ENCODE data around the gene PRM2. TPM values are rescaled to one million over a fixed set of nuclear protein-coding genes. Genes with fewer than 3 reads are reported as not detected.

PRM2 gene
- total and polyA plus RNA-seq, 2 of the 8 experiments (the other 6 are each of a cell fraction or from before 2014, with no cell fraction given) = not detected

DNA sequence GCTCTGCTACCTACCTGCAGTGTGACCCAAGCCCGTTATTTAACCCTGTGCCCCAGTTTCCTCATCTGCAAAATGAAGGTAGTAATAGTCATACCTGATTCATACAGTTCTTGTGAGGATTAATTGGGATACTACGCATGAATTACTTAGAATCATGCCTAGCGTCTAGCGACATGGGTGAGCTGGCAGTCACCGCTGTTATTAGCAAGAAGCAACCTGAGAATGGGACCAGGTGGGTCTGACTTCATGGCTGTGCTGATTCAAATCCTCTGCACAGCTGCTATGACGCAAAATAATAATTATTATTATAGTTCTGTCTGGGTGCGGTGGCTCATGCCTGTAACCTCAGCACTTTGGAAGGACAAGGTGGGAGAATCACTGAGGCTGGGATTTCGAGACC, 28.1 kb downstream of the PRM2 start:
- Histone ChIP-seq H3K4me1 (replicated peaks in 1 of 4; ENCODE audit: control insufficient read depth in 3 of 4, insufficient read depth in 4 of 4, low read length in 3 of 4) (peaks cover 0 to 2% (median under 1%) of the 10 kb centered on the region in 4 experiments; a peak in 3 of 7 replicates), H3K4ac (replicated peaks; ENCODE audit: insufficient read length, low read depth, low read length) (no peak overlapping the region), H3K18ac (ENCODE audit: extremely low read depth, low read length) (no peak overlapping the region), H3K27me3 (replicated peaks in 1 of 4; ENCODE audit: control insufficient read depth in 3 of 4, extremely low read depth in 1 of 4, insufficient read depth in 3 of 4, low read length in 3 of 4) (no peaks in the 10 kb centered on the region), H3K4me3 (ENCODE audit: extremely low read depth in 1 of 4, insufficient read depth in 2 of 4, low read depth in 3 of 4, low read length in 4 of 4) (no peak overlapping the region), H2BK5ac (ENCODE audit: low read depth, low read length) (no peak overlapping the region), H3K23ac (ENCODE audit: insufficient read length) (no peak overlapping the region), H2BK20ac (ENCODE audit: low read length) (no peak overlapping the region), H3K56ac (replicated peaks; ENCODE audit: insufficient read length, low read depth, low read length) (no peak overlapping the region), H3K4me2 (ENCODE audit: insufficient read depth in 1 of 2, low read depth in 2 of 2, low read length in 2 of 2) (no peak overlapping the region), H3K36me3 (ENCODE audit: control insufficient read depth in 2 of 4, insufficient read depth in 4 of 4, low read length in 3 of 4) (no peaks in the 10 kb centered on the region), H2AFZ (ENCODE audit: low read length) (no peak overlapping the region), H4K8ac (ENCODE audit: extremely low read depth, insufficient read depth, low read length) (no peak overlapping the region), H4K20me1 (replicated peaks in 1 of 2; ENCODE audit: control insufficient read depth in 1 of 2, insufficient read depth in 2 of 2, low read length in 2 of 2) (peaks cover 3 to 4% of the 10 kb centered on the region in 2 experiments), H4K5ac (ENCODE audit: insufficient read length, low read depth, low read length) (no peak overlapping the region), H2BK12ac (ENCODE audit: low read depth, low read length) (no peak overlapping the region), H2BK120ac (replicated peaks; ENCODE audit: low read depth, low read length) (no peak overlapping the region), H3K23me2 (ENCODE audit: low read depth, low read length) (peaks cover 2% of the 10 kb centered on the region; the same call in 1 of the 2 replicates), H3K9me3 (ENCODE audit: insufficient read depth in 2 of 2, low read depth in 1 of 2, low read length in 1 of 2) (no peaks in the 10 kb centered on the region), H4K91ac (replicated peaks; ENCODE audit: insufficient read length, low read length) (no peak overlapping the region), H3K27ac (ENCODE audit: low read depth, low read length) (no peak overlapping the region), H2BK15ac (ENCODE audit: low read length) (no peak overlapping the region), H3K9ac (replicated peaks in 1 of 4; ENCODE audit: extremely low read depth in 1 of 4, low read depth in 3 of 4, low read length in 3 of 4) (no peak overlapping the region), H3K14ac (ENCODE audit: insufficient read length) (no peak overlapping the region), H2AK5ac (ENCODE audit: low read depth, low read length) (no peak overlapping the region), H3K79me1 (ENCODE audit: low read depth, low read length) (no peaks in the 10 kb centered on the region; the same call in none of the 2 replicates), H3K79me2 (ENCODE audit: control insufficient read depth in 1 of 2, insufficient read depth in 2 of 2, low read length in 2 of 2) (peaks cover 0 to 4% of the 10 kb centered on the region in 2 experiments; a peak in 1 of 4 replicates)
- ChIA-PET POLR2A (ENCODE audit: partially characterized antibody) (interaction anchor here (0.7 to 2.2 kb wide), 6 partner anchors 9 to 1306 kb away, joined by 3 to 4 read pairs (median 3); no protein-coding TSS in a partner anchor), CTCF (ENCODE audit: partially characterized antibody) (interaction anchor here (1.0 to 1.9 kb wide), 6 partner anchors 10 to 161 kb away, joined by 3 to 9 read pairs (median 3); no protein-coding TSS in a partner anchor)
- 93% methylated on average over 8 of the region's 8 CpGs; no CpG with 5 or more reads in 1 of the 2 experiments for WGBS, 2 experiments (ENCODE audit: extremely low coverage in 1 of 2, insufficient coverage in 1 of 2, insufficient read length in 1 of 2, insufficient replicate concordance in 2 of 2, low coverage in 1 of 2, low lambda C conversion rate in 2 of 2, missing lambda C conversion rate in 1 of 2)
- DNase-seq (ENCODE audit: low read depth in 1 of 2, low spot score in 2 of 2) (no peak), FAIRE-seq (no peak)
- TF ChIP-seq KDM4A (IDR thresholded peaks at IDR 0.05; ENCODE audit: low read depth, low read length, severe bottlenecking) (no peak), SP4 (IDR thresholded peaks at IDR 0.05; ENCODE audit: low read length) (no peak), RXRA (IDR thresholded peaks at IDR 0.05; ENCODE audit: insufficient read depth, low read depth, low read length) (no peak), SAP30 (IDR thresholded peaks at IDR 0.05; ENCODE audit: insufficient read depth, insufficient replicate concordance, low read length) (no peak), GABPA (IDR thresholded peaks at IDR 0.05; ENCODE audit: borderline replicate concordance, insufficient read depth, low read length) (no peak), BRCA1 (IDR thresholded peaks at IDR 0.05; ENCODE audit: low read depth, low read length) (no peak), POU5F1 (IDR thresholded peaks at IDR 0.05; ENCODE audit: low read depth, low read length) (no peak), NRF1 (IDR thresholded peaks at IDR 0.05; ENCODE audit: low read depth, low read length) (no peak), SIRT6 (IDR thresholded peaks at IDR 0.05; ENCODE audit: low read length) (no peak), SRF (IDR thresholded peaks at IDR 0.05; ENCODE audit: low read depth, low read length) (no peak), NANOG (IDR thresholded peaks at IDR 0.05; ENCODE audit: insufficient read depth, low read depth, low read length, poor library complexity, severe bottlenecking) (no peak), HDAC6 (IDR thresholded peaks at IDR 0.05; ENCODE audit: low read depth, low read length) (no peak)

Data from H1 (cell line).